HG03064 (cell line): ENCODE measurements around the gene NAPB.

Source experiments
- ATAC-seq: cut with Tn5 transposase; IDR thresholded peaks from one replicate; pipeline ENCODE4 v1.9.1; 2021; ENCODE audit warnings: low read depth; ENCODE audit not compliant: unreplicated experiment

The NAPB gene

DNA sequence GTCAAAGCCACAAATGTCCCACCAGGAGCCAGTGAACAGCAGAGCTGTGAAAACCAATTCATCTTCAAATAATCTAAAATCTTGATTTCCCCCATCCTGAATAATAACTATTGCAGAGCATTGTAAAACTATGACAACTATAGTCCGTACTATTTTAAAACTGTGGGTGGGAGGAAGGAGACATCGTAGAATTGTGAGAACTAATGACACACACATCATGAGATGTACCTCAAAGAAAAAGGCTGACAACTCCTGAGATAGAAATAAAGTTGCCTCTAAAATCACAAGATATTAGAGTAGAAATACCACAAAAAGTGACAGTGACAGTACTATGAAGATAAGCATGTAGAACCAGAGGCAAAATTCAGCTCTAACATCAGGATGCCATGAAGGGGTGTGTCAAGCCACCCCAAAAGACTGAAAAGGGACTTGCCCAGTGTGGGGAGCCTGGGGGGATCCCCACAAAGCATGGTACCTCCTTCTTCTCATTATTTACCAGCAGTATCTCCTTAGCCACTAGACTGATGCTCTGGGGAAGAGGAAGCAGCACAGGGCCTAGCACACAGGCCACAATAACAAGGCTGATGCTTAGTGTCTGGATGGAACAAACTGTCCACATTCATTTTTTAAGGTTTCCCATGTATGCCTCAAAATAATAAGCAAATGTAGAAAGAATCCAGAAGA lies 13.4 kb downstream of the NAPB start:
- ATAC-seq, result no peak

DNA sequence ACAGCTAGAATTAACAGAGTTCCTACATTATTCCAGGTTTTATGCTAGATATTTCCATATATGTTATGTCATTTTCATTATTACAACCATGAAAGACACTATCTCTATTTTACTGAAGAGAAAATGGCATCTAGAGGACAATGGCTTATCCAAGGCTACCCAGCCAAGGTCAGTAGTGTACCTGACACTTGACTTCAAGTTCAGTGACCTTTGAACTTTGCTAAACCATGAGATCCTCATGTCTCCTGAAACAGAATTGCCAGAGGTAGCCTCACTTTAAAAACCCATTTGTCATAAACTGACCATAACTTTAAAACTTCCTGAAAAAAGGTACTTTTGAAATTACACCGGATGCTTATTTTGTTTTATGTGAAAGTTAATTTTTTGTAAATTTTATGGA lies 14.4 kb downstream of the NAPB start:
- no peak for ATAC-seq

DNA sequence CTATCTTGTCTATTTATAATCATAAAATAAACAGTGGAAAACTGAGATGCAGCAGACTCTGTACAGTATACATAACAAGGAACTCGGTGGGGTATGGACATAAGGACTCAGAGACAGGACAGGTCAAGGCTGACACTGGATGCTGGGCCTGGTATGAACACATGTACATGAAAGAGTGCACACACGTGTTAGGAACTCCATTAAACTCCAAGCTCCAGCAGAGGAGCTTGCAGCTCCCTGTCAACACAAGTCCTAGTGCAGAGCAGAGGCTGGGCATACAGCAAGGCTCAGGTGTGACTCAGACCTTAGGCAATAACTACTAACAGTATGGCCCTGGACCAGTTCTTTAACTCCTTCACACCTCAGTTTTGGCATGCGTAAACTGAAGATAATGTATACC lies 17.1 kb downstream of the NAPB start:
- no peak for ATAC-seq

DNA sequence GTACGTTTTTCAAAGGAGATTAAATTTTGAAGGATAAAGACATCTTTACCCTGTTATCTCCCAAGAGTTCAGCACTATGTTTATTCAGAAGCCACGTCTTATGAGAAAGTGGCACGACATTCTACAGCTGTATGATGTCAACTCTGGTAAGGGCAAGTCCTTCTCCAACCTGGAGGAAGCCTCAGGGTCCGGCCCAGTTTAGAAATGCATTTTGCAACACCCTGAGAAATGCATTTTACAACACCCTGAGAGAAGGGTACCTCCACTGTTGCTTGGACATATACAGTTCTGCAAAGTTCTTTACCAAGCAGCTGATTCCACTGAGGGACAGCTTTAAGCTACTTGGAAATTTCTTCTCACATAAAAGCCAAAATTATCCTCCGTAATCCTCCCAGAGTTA lies 17.5 kb downstream of the NAPB start:
- no peak for ATAC-seq

DNA sequence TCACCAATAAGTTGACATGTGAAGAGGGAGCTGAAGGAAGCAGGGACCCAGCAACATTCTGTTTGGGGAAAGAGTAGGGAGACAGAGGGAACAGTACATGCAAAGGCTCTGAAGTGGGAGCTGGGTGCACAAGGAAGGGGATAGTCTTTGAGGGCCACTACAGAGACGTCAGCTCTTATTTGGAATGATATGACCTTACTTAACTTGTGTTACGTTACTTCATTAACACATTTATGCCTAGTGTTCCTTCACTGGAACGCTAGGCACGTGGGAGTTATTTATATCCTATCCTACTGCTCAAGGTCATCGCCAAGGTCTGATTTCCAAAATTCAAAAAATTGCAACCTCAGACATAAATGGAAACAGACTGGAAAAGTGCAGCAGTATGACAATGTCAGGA lies 20.2 kb downstream of the NAPB start:
- ATAC-seq, result no peak

DNA sequence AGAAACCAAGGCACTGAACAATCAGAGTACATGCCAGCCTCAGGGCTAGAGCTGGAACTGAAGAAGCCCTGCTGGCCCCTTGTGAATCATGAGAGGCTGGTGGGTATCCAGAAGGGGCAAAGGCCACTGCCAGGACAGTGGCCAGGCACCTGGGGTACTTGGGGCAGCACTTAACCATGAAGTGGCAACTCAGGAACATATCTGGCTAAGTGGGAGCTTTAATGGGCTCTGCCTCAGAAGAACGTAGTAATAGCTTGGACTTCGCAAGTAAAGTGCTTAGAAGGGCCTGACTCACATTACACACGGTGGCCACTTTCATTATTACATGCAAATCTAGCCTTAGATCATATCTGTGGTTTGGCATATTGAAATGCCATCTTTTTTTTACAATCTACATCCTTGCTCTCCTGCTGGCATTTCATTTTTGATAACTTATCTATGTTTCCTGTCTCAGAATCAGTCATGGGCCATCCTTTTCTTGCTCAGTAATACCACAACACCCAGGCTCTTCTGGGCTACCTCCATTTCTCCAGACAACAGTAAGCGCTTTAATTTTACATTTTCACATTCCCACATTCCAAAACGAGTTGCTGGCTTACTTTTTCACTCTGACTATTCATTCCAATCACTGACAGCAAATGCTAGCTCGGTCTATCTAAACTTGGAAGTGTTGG lies 21.6 kb downstream of the NAPB start:
- ATAC-seq, result no peak

DNA sequence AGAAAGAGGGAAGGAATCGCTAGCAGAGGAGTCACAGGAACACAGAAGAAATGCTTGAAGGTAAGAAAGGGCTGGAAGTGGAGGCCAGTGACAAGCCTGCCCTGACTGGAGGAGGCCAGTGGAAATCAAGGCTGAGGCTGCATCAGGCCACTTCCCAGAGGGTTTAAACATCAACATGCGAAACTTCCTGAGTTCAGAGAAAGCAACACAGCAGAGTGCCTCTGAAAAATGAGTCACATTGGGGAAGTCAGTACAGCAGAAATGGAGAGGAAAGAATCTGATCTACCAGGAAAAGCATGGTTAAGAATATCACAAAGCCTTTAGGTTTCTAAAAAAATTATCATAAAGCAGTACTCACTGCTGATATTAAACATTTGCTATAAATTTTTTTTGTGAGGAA lies 23.3 kb downstream of the NAPB start:
- no peak for ATAC-seq

DNA sequence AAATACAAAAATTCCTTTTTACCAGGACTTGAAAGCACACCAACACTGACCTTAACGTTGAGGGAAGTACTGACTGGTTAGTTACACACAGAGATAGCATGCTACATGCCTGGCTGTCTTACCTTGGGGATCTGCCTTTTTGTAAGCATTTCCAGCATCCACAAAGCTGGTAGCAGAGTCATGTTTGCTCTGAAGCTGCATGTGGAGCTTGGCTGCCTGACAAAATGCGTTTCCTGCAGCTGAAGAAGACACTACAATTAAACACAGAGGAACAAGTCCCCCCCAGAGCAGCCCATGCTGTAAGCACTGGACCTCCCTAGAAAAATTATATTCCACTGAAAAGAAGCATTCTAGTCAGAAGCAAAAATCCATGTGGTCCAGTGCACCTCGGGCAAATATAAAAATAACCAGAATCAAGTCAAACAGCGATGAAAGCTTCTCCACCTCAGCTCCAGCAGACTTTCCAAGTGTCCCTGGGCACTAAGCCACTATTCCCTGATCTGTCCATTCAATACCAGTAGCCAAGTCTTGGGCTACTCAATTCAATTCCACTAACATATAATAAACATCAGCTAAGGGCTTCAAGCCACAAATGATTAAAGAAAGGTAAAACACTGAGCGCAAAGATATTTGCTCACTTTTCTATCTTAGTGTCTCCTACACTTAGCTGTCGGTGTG lies 24.2 kb downstream of the NAPB start:
- ATAC-seq, result no peak

DNA sequence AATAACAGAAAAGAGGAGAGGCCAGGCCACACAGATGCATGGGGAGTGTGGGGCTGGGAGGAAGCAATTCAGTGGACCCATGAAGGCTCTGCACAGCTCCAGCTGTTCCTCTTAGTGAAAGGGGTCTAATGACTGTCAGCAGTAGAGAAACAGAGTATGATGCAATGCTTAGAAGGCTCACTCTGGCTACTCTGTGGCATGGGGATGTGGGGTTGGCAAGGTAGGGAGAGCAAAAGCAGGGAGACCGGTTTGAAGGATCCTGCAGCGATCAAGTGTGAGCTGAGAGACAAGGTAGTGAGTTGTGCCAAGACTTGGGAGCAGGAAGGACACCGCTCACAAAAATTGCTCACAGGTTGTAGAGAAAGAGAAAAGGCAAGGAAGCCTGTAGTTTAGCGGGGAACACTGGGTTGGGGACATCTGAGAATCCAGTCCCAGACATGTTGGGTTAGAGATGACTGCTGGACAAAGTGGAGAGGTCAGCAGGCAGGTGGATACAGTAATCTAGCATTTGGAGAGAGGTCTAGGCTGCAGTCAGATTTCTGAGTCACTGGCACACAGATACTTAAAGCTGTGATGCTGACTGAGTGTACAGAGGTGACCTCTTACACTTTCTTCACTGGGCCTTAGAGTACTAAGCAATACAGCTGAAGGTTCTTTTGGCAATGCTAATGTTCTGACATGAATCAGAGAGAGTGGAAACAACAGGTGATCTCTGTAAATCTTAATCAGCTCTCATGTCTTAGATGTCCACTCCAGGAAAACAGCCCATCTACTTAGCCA lies 27.1 kb downstream of the NAPB start:
- ATAC-seq, result no peak

DNA sequence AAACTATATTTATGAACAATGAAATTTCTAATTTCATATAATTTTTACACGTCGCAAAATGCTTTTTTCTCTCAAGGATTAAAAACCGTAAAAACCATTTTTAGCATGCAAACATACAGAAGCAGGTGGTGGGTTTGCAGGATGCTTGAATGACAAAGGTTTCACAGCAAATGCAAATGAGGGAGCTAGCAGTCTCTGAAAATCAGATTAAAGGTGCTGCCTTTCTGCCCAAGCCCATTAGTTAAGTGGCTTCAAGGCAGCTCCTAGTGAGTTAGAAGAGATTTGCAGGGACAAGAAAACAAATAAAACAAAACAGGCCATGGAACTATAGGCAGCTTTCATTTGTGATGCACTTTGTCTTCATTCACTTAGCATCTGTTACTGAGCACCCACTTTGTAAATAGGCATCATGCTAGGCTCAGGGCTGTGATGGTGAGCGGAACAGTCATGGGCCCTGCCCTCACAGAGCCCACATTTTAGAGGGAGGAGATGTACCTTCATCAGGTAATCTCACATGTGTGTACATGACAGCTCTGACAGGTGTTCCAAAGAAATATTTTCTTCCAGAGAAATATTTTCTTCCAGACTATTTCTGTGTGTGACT lies 29.5 kb downstream of the NAPB start:
- no peak for ATAC-seq

DNA sequence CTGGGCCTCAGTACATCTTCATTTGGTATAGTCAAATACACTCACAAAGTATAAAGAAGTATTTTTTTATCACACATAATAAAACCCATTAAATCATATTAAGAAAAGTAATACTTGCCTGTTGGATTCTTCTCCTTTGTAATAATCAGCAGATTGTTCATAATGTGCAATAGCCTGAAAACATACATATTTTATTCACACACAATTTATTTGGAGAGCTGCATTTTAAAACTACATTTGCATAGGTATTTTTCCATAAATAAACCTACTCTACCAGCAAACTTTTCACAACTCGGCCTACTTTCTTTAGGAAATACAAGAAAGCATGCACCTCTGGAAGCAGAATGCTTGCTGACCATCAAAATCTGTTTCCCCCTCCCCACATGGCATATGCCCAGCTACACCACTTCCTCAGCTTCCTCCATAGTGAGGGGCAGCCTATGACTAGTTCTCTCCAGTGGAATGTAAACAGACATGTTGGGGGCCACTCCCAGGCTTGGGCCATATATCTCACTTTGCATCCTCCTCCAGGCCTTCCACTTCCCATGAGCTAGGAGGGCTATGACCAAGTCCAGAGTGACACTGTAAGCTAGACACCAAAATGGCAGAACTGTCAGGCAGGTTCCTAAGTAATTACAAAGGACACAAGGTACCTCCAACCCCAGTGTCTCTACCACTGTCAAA lies 31.1 kb downstream of the NAPB start:
- ATAC-seq, result no peak

DNA sequence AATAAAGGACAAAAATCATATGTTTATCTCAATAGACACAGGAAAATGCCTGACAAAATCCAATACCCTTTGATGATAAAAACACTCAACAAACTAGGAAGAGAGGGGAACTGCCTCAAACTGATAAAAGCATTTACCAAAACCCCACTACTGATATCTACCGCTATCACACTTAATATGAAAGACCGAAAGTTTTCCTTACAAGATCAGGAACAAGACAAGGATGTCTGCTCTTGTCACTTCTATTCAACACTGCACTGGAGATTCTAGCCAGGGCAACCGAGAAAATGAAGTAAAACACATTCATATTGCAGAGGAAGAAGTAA lies 34.2 kb downstream of the NAPB start:
- no peak for ATAC-seq

DNA sequence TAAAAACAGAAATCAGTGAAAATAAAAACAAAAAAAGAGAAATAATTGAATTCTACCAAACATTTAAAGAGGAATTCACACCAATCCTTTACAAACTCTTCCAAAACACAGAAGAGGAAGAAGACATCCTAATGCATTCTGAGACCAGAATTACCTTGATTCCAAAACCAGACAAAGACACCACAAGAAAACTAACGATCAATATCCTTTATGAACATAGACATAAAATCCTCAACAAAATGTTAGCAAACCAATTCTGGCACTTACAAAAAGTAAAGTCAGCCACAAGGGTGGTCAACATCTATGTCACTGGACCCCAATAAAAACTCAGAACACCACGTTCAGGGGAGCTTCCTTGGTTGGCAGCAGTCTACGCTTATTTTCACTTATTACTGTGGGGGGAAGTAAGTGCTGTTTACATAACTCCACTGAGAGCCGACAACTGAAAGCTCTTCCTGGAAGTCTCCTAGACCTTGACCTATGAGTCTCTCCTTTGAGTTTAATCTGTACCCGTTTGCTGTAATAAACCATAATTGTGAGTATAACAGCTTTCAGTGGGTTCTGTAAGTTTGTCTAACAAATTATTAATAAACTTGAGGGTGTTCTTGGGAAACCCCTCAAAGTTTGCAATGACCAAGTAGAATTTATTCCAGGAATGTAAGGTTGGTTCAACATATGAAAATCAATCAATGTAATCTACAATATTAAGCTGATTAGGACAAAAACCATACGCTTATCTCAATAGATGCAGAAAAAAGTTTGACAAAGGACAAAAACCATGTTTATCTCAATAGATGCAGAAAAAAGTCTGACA lies 34.8 kb downstream of the NAPB start:
- ATAC-seq, result no peak

DNA sequence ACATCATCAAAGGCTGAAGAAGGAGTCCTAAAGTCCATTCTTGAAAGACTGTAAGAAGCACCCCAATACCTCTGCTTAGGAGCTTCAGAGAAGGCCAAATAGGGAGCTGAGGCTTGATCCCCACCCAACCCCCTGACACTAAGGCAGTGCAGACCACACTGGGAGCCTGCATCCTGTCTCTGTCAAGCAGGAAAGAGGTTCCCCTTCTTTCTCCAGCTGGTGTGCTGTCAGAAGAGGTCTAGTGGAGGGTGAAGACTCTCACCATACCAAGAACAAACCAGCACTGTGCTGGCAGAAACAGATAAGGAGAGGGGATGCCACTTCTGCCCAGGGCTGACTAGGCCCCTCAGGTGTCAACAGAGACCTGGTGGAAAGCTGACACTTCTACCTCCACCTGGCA lies 39.4 kb downstream of the NAPB start:
- ATAC-seq, result no peak

DNA sequence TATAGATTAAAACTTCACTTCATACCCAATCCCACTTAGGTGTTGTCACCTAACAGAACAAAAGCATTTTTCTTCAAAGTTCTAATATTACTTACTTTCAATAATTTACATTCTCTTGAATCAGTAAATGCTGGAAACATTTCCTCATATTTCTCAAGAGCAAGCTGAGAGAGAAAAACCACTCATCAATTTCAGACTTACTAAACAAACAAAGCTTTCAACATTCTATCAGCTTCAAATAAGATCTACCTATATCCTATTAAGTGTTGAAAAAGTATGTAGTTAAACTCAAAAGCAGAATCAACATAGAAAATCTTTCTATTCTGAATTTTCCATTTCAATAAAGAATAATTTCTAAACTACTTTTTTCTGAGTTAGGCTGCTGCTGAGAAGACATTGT lies 41.5 kb downstream of the NAPB start:
- ATAC-seq, result no peak

DNA sequence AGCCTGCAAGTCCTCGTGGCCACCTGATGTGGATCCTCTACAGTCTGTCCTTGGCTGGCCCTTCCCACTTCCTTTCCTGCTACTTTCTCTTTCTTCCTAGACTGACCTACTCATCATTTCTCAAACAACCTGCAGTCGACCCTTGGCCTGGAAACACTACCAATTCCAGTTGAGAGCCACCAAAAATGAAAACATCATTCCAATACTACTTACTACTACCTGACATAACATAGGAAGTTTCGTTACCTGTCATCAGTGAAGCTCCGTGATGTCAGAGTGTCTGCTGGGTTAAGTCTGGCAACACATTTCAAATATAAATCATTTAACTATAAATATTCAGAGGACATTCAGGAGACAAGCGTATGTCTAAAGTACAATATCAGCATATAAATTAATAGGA lies 45.5 kb downstream of the NAPB start:
- no peak for ATAC-seq

DNA sequence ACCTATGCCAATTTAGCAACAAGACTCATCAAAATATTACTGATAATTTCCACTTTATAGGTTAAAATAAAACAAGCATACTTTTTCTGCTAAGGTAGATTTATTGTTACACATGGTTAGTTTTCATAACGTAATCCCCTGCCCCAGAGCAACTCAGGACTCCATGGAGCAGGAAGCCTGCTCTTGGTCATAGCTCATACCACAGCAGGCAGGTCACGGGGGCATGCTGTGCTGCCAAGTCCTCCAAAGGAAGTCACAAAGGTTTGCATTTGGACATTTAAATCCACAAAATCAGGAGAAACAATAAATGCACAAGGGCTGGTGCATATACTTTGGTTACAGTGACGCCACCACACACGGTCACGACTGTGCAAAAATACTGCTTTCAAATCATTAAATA lies 46.8 kb downstream of the NAPB start:
- ATAC-seq, result no peak

DNA sequence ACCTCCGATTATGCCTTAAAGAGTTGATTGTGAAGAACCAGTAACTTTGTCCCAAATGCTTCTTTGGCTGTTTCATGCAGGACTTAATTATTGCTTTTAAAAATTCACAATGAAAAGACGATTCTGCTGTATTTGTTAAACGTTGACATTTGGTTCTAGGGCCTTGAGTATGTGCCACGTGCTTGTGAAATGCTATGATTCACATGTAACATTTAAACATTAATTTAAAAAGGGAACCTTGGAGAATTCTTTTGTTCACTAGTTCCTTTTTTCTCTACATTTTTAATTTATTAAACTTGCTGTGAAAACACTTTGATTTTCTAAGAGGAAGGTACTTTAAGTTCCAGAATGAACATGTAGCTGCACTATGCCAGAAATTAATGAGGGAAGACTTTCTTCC lies 49.8 kb downstream of the NAPB start:
- ATAC-seq, result no peak

DNA sequence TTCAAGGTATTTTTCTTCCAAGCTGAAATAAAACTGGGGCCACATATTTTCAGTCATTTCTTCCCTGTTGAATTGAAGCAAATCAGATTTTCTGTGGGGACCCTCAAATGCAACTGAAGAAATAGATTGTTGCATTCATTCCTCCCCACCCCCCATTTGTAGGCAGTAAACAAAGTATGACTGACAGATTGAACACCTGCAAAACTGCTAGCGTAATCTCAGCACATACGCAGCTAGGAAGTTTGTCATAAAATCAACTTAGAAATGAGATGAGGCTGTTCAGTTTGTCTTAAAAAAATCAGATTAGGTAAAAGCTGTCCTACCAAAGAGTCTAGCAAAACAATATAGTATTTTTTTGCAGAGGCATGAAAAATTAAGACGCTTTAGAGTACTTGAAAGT lies 50.4 kb downstream of the NAPB start:
- no peak for ATAC-seq

DNA sequence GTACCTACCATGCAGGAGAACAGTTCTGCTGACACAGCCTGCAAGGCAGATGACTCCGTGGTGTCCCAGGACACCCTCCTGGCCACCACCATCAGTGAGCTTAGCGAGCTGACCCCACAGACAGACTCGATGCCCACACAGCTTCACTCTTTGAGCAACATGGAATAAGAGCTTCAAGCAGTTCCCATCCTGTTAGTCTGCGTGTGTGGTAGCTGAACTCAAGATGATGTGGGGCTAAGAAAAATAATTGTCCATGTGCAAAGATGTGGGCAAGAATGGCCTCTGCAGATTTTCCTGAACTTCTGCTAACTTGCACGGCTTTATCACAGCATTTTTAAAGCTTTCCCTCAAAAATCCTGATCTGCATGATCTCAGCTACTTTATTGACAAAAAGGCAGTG lies 51.0 kb downstream of the NAPB start:
- ATAC-seq, result no peak
